OCI-LY3 (cell line): Measurements from ENCODE around the gene INKA1.
"Not testable (repeated sequence)": the region's sequence is repeated elsewhere in the genome, so short reads cannot be mapped to it uniquely, and the experiment has no call there.

Source experiments
- H2AFZ ChIP-seq: fragments of 200-600, 300-600 bp; shearing (Covaris generic); 2 replicates; pipeline ENCODE4 v1.6.0; 2014; ENCODE audit warnings: antibody characterized with exemption, low read depth, low read length
- H3K27ac ChIP-seq: fragments of 200-600, 300-600 bp; sonication (generic); 2 replicates; pipeline ENCODE4 v1.5.1; 2014; ENCODE audit warnings: mild to moderate bottlenecking, low read length, moderate library complexity, mixed read lengths
- H3K27me3 ChIP-seq: fragments of 200-600, 300-600 bp; sonication (generic); 2 replicates; pipeline ENCODE4 v1.6.1; 2014; ENCODE audit warnings: low read depth, low read length, mixed read lengths
- H3K36me3 ChIP-seq: fragments of 200-600, 300-600 bp; sonication (generic); replicated peaks from 2 replicates; pipeline ENCODE3; 2014; ENCODE audit warnings: low read depth, low read length, mixed read lengths
- H3K4me1 ChIP-seq: fragments of 300-600, 200-600 bp; sonication (generic); 2 replicates; pipeline ENCODE4 v1.6.1; 2014; ENCODE audit warnings: low read length, mixed read lengths
- H3K4me2 ChIP-seq: fragments of 200-600, 300-600 bp; sonication (generic); 2 replicates; pipeline ENCODE4 v1.6.1; 2014; ENCODE audit warnings: low read length, mixed read lengths
- H3K4me3 ChIP-seq: fragments of 300-600, 200-600 bp; sonication (generic); 2 replicates; pipeline ENCODE4 v1.5.1; 2014; ENCODE audit warnings: antibody characterized with exemption, mild to moderate bottlenecking, low read length, moderate library complexity
- H3K79me2 ChIP-seq: fragments of 300-600, 200-600 bp; shearing (Covaris generic); 2 replicates; pipeline ENCODE4 v1.6.1; 2014; ENCODE audit warnings: mild to moderate bottlenecking, low read length, mixed read lengths
- H3K9ac ChIP-seq: fragments of 300-600, 200-600 bp; shearing (Covaris generic); 2 replicates; pipeline ENCODE4 v1.6.0; 2014; ENCODE audit warnings: mild to moderate bottlenecking, low read length, moderate library complexity
- H3K9me3 ChIP-seq: fragments of 200-600, 300-600 bp; shearing (Covaris generic); 2 replicates; pipeline ENCODE4 v1.6.1; 2014; ENCODE audit warnings: low read length, mixed read lengths; ENCODE audit not compliant: insufficient read depth
- H4K20me1 ChIP-seq: fragments of 200-600, 300-600 bp; sonication (generic); 2 replicates; pipeline ENCODE4 v1.6.1; 2016; ENCODE audit warnings: low read length, mixed read lengths; ENCODE audit not compliant: insufficient read depth
- CTCF ChIP-seq: fragments of 200-600, 300-600 bp; sonication (generic); IDR thresholded peaks from 2 replicates; pipeline ENCODE4 v1.5.1; 2014; ENCODE audit warnings: antibody characterized with exemption, low read length, low read depth
- EZH2phosphoT487 ChIP-seq: fragments of 200-600 bp; shearing (Covaris generic); IDR thresholded peaks from 2 replicates; pipeline ENCODE4 v1.6.1; 2018; ENCODE audit warnings: antibody characterized with exemption, mixed run types, low read depth

Gene INKA1

GRCh38 chr3:49769926-49770325, 33.1 kb upstream of the INKA1 start:
- peaks cover 81% of the 10 kb centered on the region for H3K79me2 ChIP-seq
- H2AFZ ChIP-seq = no peak overlapping the region
- peaks cover 19% of the 10 kb centered on the region for H4K20me1 ChIP-seq
- no peak overlapping the region for H3K9ac ChIP-seq
- H3K36me3 ChIP-seq = peaks cover 8% of the 10 kb centered on the region
- H3K27me3 ChIP-seq = no peaks in the 10 kb centered on the region
- H3K9me3 ChIP-seq = no peaks in the 10 kb centered on the region
- no peak overlapping the region for H3K27ac ChIP-seq
- no peak for TF ChIP-seq CTCF
- TF ChIP-seq EZH2phosphoT487 = no peak
- no peak overlapping the region for H3K4me2 ChIP-seq
- no peak overlapping the region for H3K4me3 ChIP-seq
- H3K4me1 ChIP-seq = no peaks in the 10 kb centered on the region

- peaks cover 84% of the 10 kb centered on the region for H3K79me2 ChIP-seq
Observed at GRCh38 chr3:49771340-49771938, 31.6 kb upstream of the INKA1 start.

GRCh38 chr3:49772703-49773102, 30.4 kb upstream of the INKA1 start:
- no peak for TF ChIP-seq EZH2phosphoT487
- TF ChIP-seq CTCF = no peak
- no peaks in the 10 kb centered on the region for H3K27me3 ChIP-seq
- H3K4me2 ChIP-seq = no peak overlapping the region
- peaks cover 16% of the 10 kb centered on the region for H3K36me3 ChIP-seq
- H3K79me2 ChIP-seq = peaks cover 83% of the 10 kb centered on the region
- no peak overlapping the region for H3K9ac ChIP-seq
- no peak overlapping the region for H2AFZ ChIP-seq
- no peak overlapping the region for H3K4me3 ChIP-seq
- H3K27ac ChIP-seq = no peak overlapping the region
- H3K9me3 ChIP-seq = no peaks in the 10 kb centered on the region
- peaks cover 24% of the 10 kb centered on the region for H4K20me1 ChIP-seq
- no peaks in the 10 kb centered on the region for H3K4me1 ChIP-seq

More at GRCh38 chr3:49771340-49771938, 31.6 kb upstream of the INKA1 start:
- Histone ChIP-seq H2AFZ (no peak overlapping the region), H3K4me2 (no peak overlapping the region), H4K20me1 (peaks cover 24% of the 10 kb centered on the region), H3K9ac (no peak overlapping the region), H3K4me1 (no peaks in the 10 kb centered on the region), H3K4me3 (no peak overlapping the region), H3K9me3 (no peaks in the 10 kb centered on the region), H3K27ac (no peak overlapping the region), H3K36me3 (peaks cover 13% of the 10 kb centered on the region), H3K27me3 (no peaks in the 10 kb centered on the region)
- TF ChIP-seq EZH2phosphoT487 = no peak
- TF ChIP-seq CTCF = no peak

- Histone ChIP-seq H3K27me3 (no peaks in the 10 kb centered on the region), H3K9me3 (no peaks in the 10 kb centered on the region), H3K36me3 (peaks cover 23% of the 10 kb centered on the region), H3K9ac (no peak overlapping the region), H3K27ac (no peak overlapping the region), H3K4me2 (no peak overlapping the region), H3K4me1 (no peaks in the 10 kb centered on the region), H2AFZ (no peak overlapping the region), H4K20me1 (peaks cover 31% of the 10 kb centered on the region), H3K4me3 (no peak overlapping the region), H3K79me2 (peaks cover 84% of the 10 kb centered on the region)
- TF ChIP-seq EZH2phosphoT487 = no peak
- no peak for TF ChIP-seq CTCF
Observed at GRCh38 chr3:49775538-49775937, 27.5 kb upstream of the INKA1 start.

- peaks cover 82% of the 10 kb centered on the region for H3K79me2 ChIP-seq
- H3K4me1 ChIP-seq, H3K9me3 ChIP-seq, H3K27me3 ChIP-seq, H3K27ac ChIP-seq, H3K4me3 ChIP-seq, H3K9ac ChIP-seq, H2AFZ ChIP-seq, H3K4me2 ChIP-seq: not testable (repeated sequence)
- H4K20me1 ChIP-seq = peaks cover 32% of the 10 kb centered on the region
- peaks cover 23% of the 10 kb centered on the region for H3K36me3 ChIP-seq
Observed at GRCh38 chr3:49776101-49776500, 27.0 kb upstream of the INKA1 start.
